NCI-H1417 (cell line): ENCODE results near the gene PCDHA4.

ENCODE experiments used
- DNase-seq, 3 experiments: peaks; one replicate each; lab custom pipeline; 2025; lab: John Stamatoyannopoulos, UW

PCDHA4 gene

GRCh38 chr5:140855772-140856674 lies 49.2 kb downstream of the PCDHA4 start, which contains the start of gene PCDHA10:
Gene PCDHA10 (plus strand): TSS chr5:140855897. CDS start chr5:140856049, 152 bp downstream.
- DNase-seq, result peak in 1 of 3 experiments; percentile 87

- DNase-seq, result no peak
Observed at GRCh38 chr5:140857177-140857986, 50.5 kb downstream of the PCDHA4 start.

- no peak for DNase-seq
Observed at GRCh38 chr5:140857987-140858240, 51.0 kb downstream of the PCDHA4 start.

GRCh38 chr5:140862441-140863295 lies 55.8 kb downstream of the PCDHA4 start:
- DNase-seq, result no peak
